ENCODE data around the gene SAMD3. TPM values are rescaled to one million over a fixed set of nuclear protein-coding genes. Genes with fewer than 3 reads are reported as not detected.

SAMD3 gene
- total RNA-seq, 1 donor from 2014 or later, result 2.4 TPM

DNA sequence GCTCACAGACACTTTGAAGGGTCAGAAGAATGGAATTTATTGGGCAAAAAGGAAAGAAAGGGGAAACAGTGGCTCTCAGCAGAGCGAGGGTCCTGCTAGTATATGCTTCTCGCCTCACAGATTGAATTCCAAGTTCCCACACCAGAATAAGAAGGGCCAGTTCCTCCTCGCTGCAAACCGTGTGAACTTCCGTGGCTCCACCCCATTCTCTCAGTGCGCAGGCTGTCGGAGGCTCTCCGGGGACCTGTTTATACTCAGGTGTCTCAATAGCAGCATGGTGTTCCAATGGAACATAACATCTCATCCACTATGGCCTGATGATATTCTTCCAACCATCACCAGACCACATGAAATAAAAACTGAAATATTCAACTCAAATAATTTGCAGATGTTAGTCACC lies 4.6 kb downstream of the SAMD3 start:
- no peaks in the 10 kb centered on the region for H3K4me1 Mint-ChIP-seq (ENCODE audit: unreplicated experiment)
- no peak overlapping the region for H3K4me3 Mint-ChIP-seq
- H3K9me3 Mint-ChIP-seq, result no peaks in the 10 kb centered on the region
- no peaks in the 10 kb centered on the region for H3K27me3 Mint-ChIP-seq
- TF ChIP-seq CTCF (conservative IDR thresholded peaks at IDR 0.05), result no peak
- H3K27ac Mint-ChIP-seq, result no peak overlapping the region
- no peak for DNase-seq (ENCODE audit: extremely low spot score, unreplicated experiment)
- no peaks in the 10 kb centered on the region for H3K36me3 Mint-ChIP-seq

DNA sequence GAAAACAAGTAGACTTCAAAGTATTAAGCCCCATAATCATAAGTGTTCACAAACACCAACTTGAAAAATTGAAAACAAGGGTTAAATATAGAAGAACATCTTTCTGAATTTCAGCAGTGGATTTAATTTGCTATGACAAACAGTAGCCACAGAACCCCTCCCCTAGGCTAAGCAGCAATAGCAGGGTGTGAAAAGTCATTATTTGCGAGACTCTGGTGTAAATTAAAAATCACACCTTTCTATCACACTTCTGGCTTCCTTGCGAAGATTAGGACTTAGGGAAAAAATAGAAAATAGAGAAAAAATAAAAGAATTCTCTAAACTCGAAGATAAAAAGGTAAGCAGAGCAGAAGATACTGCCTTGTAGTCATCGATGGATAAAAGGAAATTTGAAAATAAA lies 6.1 kb downstream of the SAMD3 start:
- no peak for TF ChIP-seq CTCF (conservative IDR thresholded peaks at IDR 0.05)
- H3K4me3 Mint-ChIP-seq, result no peak overlapping the region
- H3K27ac Mint-ChIP-seq, result no peak overlapping the region

DNA sequence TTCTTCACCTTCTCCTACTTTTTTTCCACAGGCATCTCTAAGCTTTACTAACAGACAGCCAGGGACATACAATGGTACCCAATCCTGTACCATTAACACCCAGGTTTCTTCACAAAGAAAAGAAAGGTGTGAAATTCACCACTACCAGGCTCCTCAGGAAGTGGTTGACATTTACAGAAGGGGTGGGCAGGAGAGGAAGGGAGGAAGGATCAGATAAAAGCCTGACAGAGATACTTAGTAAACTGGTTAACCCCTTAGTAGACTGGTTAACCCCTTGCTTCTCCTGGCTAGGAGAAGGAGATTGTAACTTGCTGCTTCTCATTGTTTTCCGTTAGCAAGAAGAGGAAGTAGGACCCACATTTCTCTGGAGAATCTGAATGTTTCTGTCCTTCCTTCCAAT lies 7.2 kb downstream of the SAMD3 start:
- TF ChIP-seq CTCF (conservative IDR thresholded peaks at IDR 0.05), result no peak
- no peaks in the 10 kb centered on the region for H3K9me3 Mint-ChIP-seq
- H3K4me1 Mint-ChIP-seq (ENCODE audit: unreplicated experiment), result no peaks in the 10 kb centered on the region
- H3K27ac Mint-ChIP-seq, result no peak overlapping the region
- H3K4me3 Mint-ChIP-seq, result no peak overlapping the region
- H3K27me3 Mint-ChIP-seq, result no peaks in the 10 kb centered on the region
- H3K36me3 Mint-ChIP-seq, result no peaks in the 10 kb centered on the region
- no peak for DNase-seq (ENCODE audit: extremely low spot score, unreplicated experiment)

More for the DNA sequence above, 6.1 kb downstream of the SAMD3 start:
- H3K27me3 Mint-ChIP-seq, result no peaks in the 10 kb centered on the region
- H3K36me3 Mint-ChIP-seq, result no peaks in the 10 kb centered on the region
- no peak for DNase-seq (ENCODE audit: extremely low spot score, unreplicated experiment)
- no peaks in the 10 kb centered on the region for H3K4me1 Mint-ChIP-seq (ENCODE audit: unreplicated experiment)
- no peaks in the 10 kb centered on the region for H3K9me3 Mint-ChIP-seq

DNA sequence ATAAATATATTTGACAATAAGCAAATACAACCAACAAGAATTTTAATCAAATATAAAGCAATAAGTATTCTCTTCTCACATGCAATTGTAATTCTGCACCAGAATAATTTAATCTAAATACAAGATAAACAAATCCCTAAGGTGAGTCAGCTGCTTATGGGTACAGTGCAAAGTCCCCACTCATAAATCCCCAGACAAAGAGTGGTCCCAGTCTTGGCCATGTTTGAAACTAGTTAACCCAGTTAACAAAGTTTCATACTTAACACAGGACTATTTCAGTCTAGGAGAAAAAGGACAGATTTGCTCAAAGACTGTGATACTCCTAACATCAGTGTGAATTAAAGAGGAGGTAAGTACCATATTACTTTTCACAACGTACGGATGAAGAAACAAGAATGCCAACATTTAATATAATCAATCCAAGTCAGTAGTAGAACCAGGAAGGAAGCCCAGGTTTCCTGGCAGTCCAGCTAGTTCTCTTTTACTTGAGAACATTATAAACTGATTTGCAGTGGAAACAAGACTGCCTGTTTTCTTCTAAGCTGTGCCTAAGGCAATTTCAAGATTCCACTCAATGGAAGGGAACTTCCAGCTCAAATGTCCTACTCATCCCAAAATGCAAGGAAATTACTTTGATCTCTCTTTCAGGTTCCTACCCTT lies 10.4 kb downstream of the SAMD3 start:
- no peaks in the 10 kb centered on the region for H3K27me3 Mint-ChIP-seq
- DNase-seq (ENCODE audit: extremely low spot score, unreplicated experiment), result no peak
- no peak overlapping the region for H3K4me3 Mint-ChIP-seq
- no peaks in the 10 kb centered on the region for H3K9me3 Mint-ChIP-seq
- H3K36me3 Mint-ChIP-seq, result no peaks in the 10 kb centered on the region
- H3K4me1 Mint-ChIP-seq (ENCODE audit: unreplicated experiment), result no peaks in the 10 kb centered on the region
- H3K27ac Mint-ChIP-seq, result no peak overlapping the region
- no peak for TF ChIP-seq CTCF (conservative IDR thresholded peaks at IDR 0.05)

DNA sequence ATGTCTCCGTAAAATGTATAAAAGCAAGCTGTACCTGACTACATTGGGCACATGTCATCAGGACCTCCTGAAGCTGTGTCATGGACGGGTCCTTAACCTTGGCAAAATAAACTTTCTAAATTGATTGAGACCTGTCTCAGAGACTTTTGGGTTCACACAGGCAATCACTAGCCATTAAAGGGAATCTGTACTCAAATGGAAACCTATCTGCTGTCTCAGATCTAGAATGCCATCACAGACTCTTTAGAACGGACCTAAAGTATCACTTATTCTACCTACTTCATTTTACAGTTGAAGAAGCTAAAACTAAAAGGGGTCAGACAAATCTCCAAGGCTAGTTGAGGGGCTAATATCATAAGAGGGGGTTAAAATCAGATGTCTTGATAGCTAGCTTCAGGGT lies 11.1 kb downstream of the SAMD3 start:
- no peak overlapping the region for H3K4me3 Mint-ChIP-seq
- H3K4me1 Mint-ChIP-seq (ENCODE audit: unreplicated experiment), result peaks cover 1% of the 10 kb centered on the region
- H3K27ac Mint-ChIP-seq, result no peak overlapping the region
- no peaks in the 10 kb centered on the region for H3K36me3 Mint-ChIP-seq
- H3K9me3 Mint-ChIP-seq, result no peaks in the 10 kb centered on the region
- no peaks in the 10 kb centered on the region for H3K27me3 Mint-ChIP-seq
- no peak for TF ChIP-seq CTCF (conservative IDR thresholded peaks at IDR 0.05)
- no peak for DNase-seq (ENCODE audit: extremely low spot score, unreplicated experiment)
